Activated T-helper 2 cell treated with anti-CD3 and anti-CD28 coated beads, Interferon-gamma antibody, Interleukin-2, Interleukin-4, amounts not matched to agents 10 μg/mL and 5 μg/mL and 100 μg/mL, durations not matched to agents 14 hours and 24 hours and 36 hours (primary cell): ENCODE data around the gene ZNF385B. TPM values are rescaled to one million over a fixed set of nuclear protein-coding genes. Genes with fewer than 3 reads are reported as not detected.

Experiments
- DNase-seq: peaks from one replicate; pipeline ENCODE4 v3.0.0; 2021; ENCODE audit warnings: low spot score
- H3K27ac Mint-ChIP-seq: one replicate; pipeline ENCODE4 v1.8.0; 2021; ENCODE audit warnings: mixed read lengths
- H3K27me3 Mint-ChIP-seq: one replicate; pipeline ENCODE4 v1.8.0; 2021; ENCODE audit warnings: low read depth, mixed read lengths
- H3K36me3 Mint-ChIP-seq: one replicate; pipeline ENCODE4 v1.8.0; 2021; ENCODE audit warnings: low read depth, mixed read lengths
- H3K4me1 Mint-ChIP-seq: one replicate; pipeline ENCODE4 v1.8.0; 2021; ENCODE audit warnings: low read depth, mixed read lengths
- H3K4me3 Mint-ChIP-seq: one replicate; pipeline ENCODE4 v1.8.0; 2021; ENCODE audit warnings: low read depth, mild to moderate bottlenecking, moderate library complexity, mixed read lengths
- H3K9me3 Mint-ChIP-seq: one replicate; pipeline ENCODE4 v1.8.0; 2021; ENCODE audit warnings: mixed read lengths
- intact Hi-C: fragments of 100-400 bp; cut with micrococcal nuclease; formaldehyde crosslinking; loops from one replicate; pipeline ENCODE4 v1.15.1; 2023
- total RNA-seq: library from RNA; stranded (reverse); gene quantifications from 2 replicates; pipeline ENCODE4 v1.2.3, GENCODE V29; 2022

ZNF385B gene
- total RNA-seq, 1 donor from 2014 or later: not detected

- Mint-ChIP-seq H3K9me3 (no peaks in the 10 kb centered on the region), H3K27me3 (no peaks in the 10 kb centered on the region), H3K4me1 (no peaks in the 10 kb centered on the region), H3K36me3 (no peaks in the 10 kb centered on the region), H3K4me3 (no peak overlapping the region), H3K27ac (no peak overlapping the region)
- intact Hi-C loops: no loop called here
- DNase-seq: no peak
These were observed 348.2 kb downstream of the ZNF385B start for GRCh38 chr2:179513181-179513580.

GRCh38 chr2:179512281-179513035 lies 349.0 kb downstream of the ZNF385B start:
- no peaks in the 10 kb centered on the region for H3K4me1 Mint-ChIP-seq
- intact Hi-C loops: no loop called here

GRCh38 chr2:179511105-179511789 lies 350.2 kb downstream of the ZNF385B start:
- no peaks in the 10 kb centered on the region for H3K36me3 Mint-ChIP-seq
- H3K4me3 Mint-ChIP-seq: no peak overlapping the region
- no peaks in the 10 kb centered on the region for H3K4me1 Mint-ChIP-seq
- no peaks in the 10 kb centered on the region for H3K27me3 Mint-ChIP-seq
- H3K27ac Mint-ChIP-seq: no peak overlapping the region
- no peak for DNase-seq
- H3K9me3 Mint-ChIP-seq: no peaks in the 10 kb centered on the region
- intact Hi-C loops: no loop called here

More at GRCh38 chr2:179512281-179513035, 349.0 kb downstream of the ZNF385B start:
- Mint-ChIP-seq H3K9me3 (no peaks in the 10 kb centered on the region), H3K27me3 (no peaks in the 10 kb centered on the region), H3K36me3 (no peaks in the 10 kb centered on the region), H3K4me3 (no peak overlapping the region), H3K27ac (no peak overlapping the region)
- no peak for DNase-seq

- intact Hi-C loops: no loop called here
- H3K9me3 Mint-ChIP-seq: no peaks in the 10 kb centered on the region
- H3K27me3 Mint-ChIP-seq: no peaks in the 10 kb centered on the region
- H3K4me1 Mint-ChIP-seq: no peaks in the 10 kb centered on the region
- no peak overlapping the region for H3K4me3 Mint-ChIP-seq
- DNase-seq: no peak
- H3K36me3 Mint-ChIP-seq: no peaks in the 10 kb centered on the region
- no peak overlapping the region for H3K27ac Mint-ChIP-seq
These were observed 366.1 kb downstream of the ZNF385B start for GRCh38 chr2:179495315-179495714.

- intact Hi-C loops: no loop called here
- Mint-ChIP-seq H3K27me3 (no peaks in the 10 kb centered on the region), H3K27ac (no peak overlapping the region)
These were observed 372.8 kb downstream of the ZNF385B start for GRCh38 chr2:179488563-179488962.

GRCh38 chr2:179487010-179487731 lies 374.2 kb downstream of the ZNF385B start:
- Mint-ChIP-seq H3K4me3 (no peak overlapping the region), H3K9me3 (no peaks in the 10 kb centered on the region), H3K4me1 (no peaks in the 10 kb centered on the region), H3K27me3 (no peaks in the 10 kb centered on the region), H3K27ac (no peak overlapping the region), H3K36me3 (no peaks in the 10 kb centered on the region)
- no peak for DNase-seq
- intact Hi-C loops: no loop called here

More at GRCh38 chr2:179488563-179488962, 372.8 kb downstream of the ZNF385B start:
- H3K36me3 Mint-ChIP-seq: no peaks in the 10 kb centered on the region
- DNase-seq: no peak
- no peaks in the 10 kb centered on the region for H3K4me1 Mint-ChIP-seq
- no peak overlapping the region for H3K4me3 Mint-ChIP-seq
- no peaks in the 10 kb centered on the region for H3K9me3 Mint-ChIP-seq

- no peak overlapping the region for H3K27ac Mint-ChIP-seq
- no peaks in the 10 kb centered on the region for H3K4me1 Mint-ChIP-seq
- intact Hi-C loops: no loop called here
- no peak for DNase-seq
- no peaks in the 10 kb centered on the region for H3K27me3 Mint-ChIP-seq
- no peaks in the 10 kb centered on the region for H3K36me3 Mint-ChIP-seq
- no peaks in the 10 kb centered on the region for H3K9me3 Mint-ChIP-seq
- H3K4me3 Mint-ChIP-seq: no peak overlapping the region
These were observed 378.3 kb downstream of the ZNF385B start for GRCh38 chr2:179483131-179483530.

GRCh38 chr2:179479947-179480346 lies 381.5 kb downstream of the ZNF385B start:
- intact Hi-C loops: no loop called here
- no peak for DNase-seq
- no peak overlapping the region for H3K27ac Mint-ChIP-seq
- no peaks in the 10 kb centered on the region for H3K9me3 Mint-ChIP-seq
- H3K4me3 Mint-ChIP-seq: no peak overlapping the region
- no peaks in the 10 kb centered on the region for H3K36me3 Mint-ChIP-seq
- no peaks in the 10 kb centered on the region for H3K27me3 Mint-ChIP-seq
- no peaks in the 10 kb centered on the region for H3K4me1 Mint-ChIP-seq

- Mint-ChIP-seq H3K27ac (no peak overlapping the region), H3K4me1 (no peaks in the 10 kb centered on the region), H3K4me3 (no peak overlapping the region), H3K9me3 (no peaks in the 10 kb centered on the region), H3K36me3 (no peaks in the 10 kb centered on the region), H3K27me3 (no peaks in the 10 kb centered on the region)
- intact Hi-C loops: no loop called here
- no peak for DNase-seq
These were observed 382.6 kb downstream of the ZNF385B start for GRCh38 chr2:179478771-179479170.

- H3K4me1 Mint-ChIP-seq: no peaks in the 10 kb centered on the region
- intact Hi-C loops: no loop called here
- H3K4me3 Mint-ChIP-seq: no peak overlapping the region
- H3K27me3 Mint-ChIP-seq: no peaks in the 10 kb centered on the region
- H3K9me3 Mint-ChIP-seq: no peaks in the 10 kb centered on the region
- no peak for DNase-seq
- H3K36me3 Mint-ChIP-seq: no peaks in the 10 kb centered on the region
- no peak overlapping the region for H3K27ac Mint-ChIP-seq
These were observed 390.4 kb downstream of the ZNF385B start for GRCh38 chr2:179470992-179471391.

- Mint-ChIP-seq H3K4me1 (no peaks in the 10 kb centered on the region), H3K27me3 (no peaks in the 10 kb centered on the region), H3K9me3 (no peaks in the 10 kb centered on the region), H3K36me3 (no peaks in the 10 kb centered on the region), H3K4me3 (no peak overlapping the region), H3K27ac (no peak overlapping the region)
- no peak for DNase-seq
- intact Hi-C loops: no loop called here
These were observed 391.3 kb downstream of the ZNF385B start for GRCh38 chr2:179470089-179470488.

- Mint-ChIP-seq H3K27ac (no peak overlapping the region), H3K27me3 (no peaks in the 10 kb centered on the region), H3K4me3 (no peak overlapping the region), H3K4me1 (no peaks in the 10 kb centered on the region), H3K9me3 (no peaks in the 10 kb centered on the region), H3K36me3 (no peaks in the 10 kb centered on the region)
- intact Hi-C loops: no loop called here
- DNase-seq: no peak
These were observed 393.5 kb downstream of the ZNF385B start for GRCh38 chr2:179467960-179468359.

GRCh38 chr2:179467111-179467510 lies 394.3 kb downstream of the ZNF385B start:
- Mint-ChIP-seq H3K4me3 (no peak overlapping the region), H3K4me1 (no peaks in the 10 kb centered on the region), H3K27ac (no peak overlapping the region), H3K27me3 (no peaks in the 10 kb centered on the region), H3K9me3 (no peaks in the 10 kb centered on the region), H3K36me3 (no peaks in the 10 kb centered on the region)
- DNase-seq: no peak
- intact Hi-C loops: no loop called here
